MM.1S (cell line): Measurements from ENCODE around the gene CFAP74.

ENCODE experiments used
- EZH2 ChIP-seq: fragments of 300-600 bp; sonication (generic); optimal IDR thresholded peaks from 2 replicates; pipeline ENCODE3; 2017; ENCODE audit warnings: low read depth, mild to moderate bottlenecking, antibody characterized with exemption, low read length, mixed read lengths
- TF ChIP-seq, protein P1 (sequence below): fragments of 300-600 bp; sonication (generic); IDR thresholded peaks from 2 replicates; pipeline ENCODE4 v1.5.1; 2016; ENCODE audit warnings: antibody characterized with exemption, low read length, mixed read lengths

DNA sequence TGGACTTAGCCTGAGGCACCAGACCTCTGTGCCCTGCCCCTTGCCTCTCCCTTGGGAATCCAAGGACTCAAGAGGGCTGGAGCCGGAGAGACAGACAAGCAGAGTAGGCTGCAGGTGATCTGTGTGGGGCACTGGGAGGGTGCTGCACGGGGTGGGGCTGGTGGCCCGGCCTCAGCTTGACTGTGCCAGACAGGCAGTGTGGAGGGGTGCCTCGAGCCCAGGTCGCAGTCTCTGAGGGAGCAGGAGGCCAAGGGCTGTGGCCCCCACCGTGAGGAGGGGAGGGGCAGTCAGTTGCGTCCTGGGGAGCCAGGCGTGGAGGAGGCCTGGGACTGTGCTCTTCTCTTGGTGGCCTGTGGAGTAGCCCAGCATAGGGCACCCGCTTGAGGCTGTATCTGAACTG, 19.6 kb upstream of the CFAP74 start:
- TF ChIP-seq, protein P1, sequence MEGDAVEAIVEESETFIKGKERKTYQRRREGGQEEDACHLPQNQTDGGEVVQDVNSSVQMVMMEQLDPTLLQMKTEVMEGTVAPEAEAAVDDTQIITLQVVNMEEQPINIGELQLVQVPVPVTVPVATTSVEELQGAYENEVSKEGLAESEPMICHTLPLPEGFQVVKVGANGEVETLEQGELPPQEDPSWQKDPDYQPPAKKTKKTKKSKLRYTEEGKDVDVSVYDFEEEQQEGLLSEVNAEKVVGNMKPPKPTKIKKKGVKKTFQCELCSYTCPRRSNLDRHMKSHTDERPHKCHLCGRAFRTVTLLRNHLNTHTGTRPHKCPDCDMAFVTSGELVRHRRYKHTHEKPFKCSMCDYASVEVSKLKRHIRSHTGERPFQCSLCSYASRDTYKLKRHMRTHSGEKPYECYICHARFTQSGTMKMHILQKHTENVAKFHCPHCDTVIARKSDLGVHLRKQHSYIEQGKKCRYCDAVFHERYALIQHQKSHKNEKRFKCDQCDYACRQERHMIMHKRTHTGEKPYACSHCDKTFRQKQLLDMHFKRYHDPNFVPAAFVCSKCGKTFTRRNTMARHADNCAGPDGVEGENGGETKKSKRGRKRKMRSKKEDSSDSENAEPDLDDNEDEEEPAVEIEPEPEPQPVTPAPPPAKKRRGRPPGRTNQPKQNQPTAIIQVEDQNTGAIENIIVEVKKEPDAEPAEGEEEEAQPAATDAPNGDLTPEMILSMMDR: no peak
- TF ChIP-seq EZH2: no peak
